Left lung (tissue), 10 donors: Measurements from ENCODE around the gene PAQR8. TPM values are rescaled to one million over a fixed set of nuclear protein-coding genes. Genes with fewer than 3 reads are reported as not detected.
A peak's percentile ranks its signal among the peaks of the same experiment; 100 is the strongest.

ENCODE experiments used
- ATAC-seq: fragments of 200-7000 bp; cut with Tn5 transposase; one replicate; pipeline ENCODE4 v1.9.1; 2020; ENCODE audit warnings: moderate library complexity
- DNase-seq, 4 donors: peaks; one replicate each; pipeline ENCODE4 v3.0.0-alpha.2; 2013 to 2020
- H3K27ac ChIP-seq, 2 donors: fragments of 200-600 bp; sonication (generic) in 1 of 2; one replicate each; pipeline versions ENCODE4 v1.5.0 to v1.8.0; 2020 to 2021
- H3K27me3 ChIP-seq, 2 donors: fragments of 200-600 bp; sonication (generic) in 1 of 2; one replicate each; pipeline versions ENCODE4 v1.5.0 to v1.8.0; 2020 to 2021
- H3K36me3 ChIP-seq, 2 donors: fragments of 200-600 bp; sonication (generic) in 1 of 2; one replicate each; pipeline versions ENCODE4 v1.5.0 to v1.8.0; 2020 to 2021
- H3K4me1 ChIP-seq, 2 donors: fragments of 200-600 bp; one replicate each; pipeline ENCODE4 v1.8.0; 2021
- H3K4me3 ChIP-seq, 2 donors: fragments of 200-600 bp; sonication (generic) in 1 of 2; one replicate each; pipeline versions ENCODE4 v1.5.0 to v1.8.0; 2020 to 2021; ENCODE audit warnings: mild to moderate bottlenecking in 1 of 2
- H3K9me3 ChIP-seq, 2 donors: fragments of 200-600 bp; sonication (generic) in 1 of 2; one replicate each; pipeline versions ENCODE4 v1.5.0 to v1.8.0; 2020 to 2021
- CTCF ChIP-seq, 2 donors: fragments of 200-600 bp; sonication (generic) in 1 of 2; IDR thresholded peaks; one replicate each; pipeline versions ENCODE4 v1.5.0 to v1.8.0; 2021; ENCODE audit warnings: antibody characterized with exemption in 2 of 2
- intact Hi-C, 2 donors: fragments of 100-400 bp; cut with DNase I; formaldehyde crosslinking; loops; one replicate each; pipeline versions ENCODE4 v1.11.2 to v1.14.2; 2022
- polyA plus RNA-seq, 6 donors: library from polyadenylated mRNA; unstranded; fragments of 120-200 nt; gene quantifications; one replicate each; pipeline ENCODE4 v1.2.1, GENCODE V29; 2013; ENCODE audit not compliant: insufficient read length in 6 of 6
- total RNA-seq, 2 donors: library from RNA; stranded (reverse); fragmentation: NEBNext Ultra II Directional; extraction: Animal tissue kit (Norgen Biotek cat#: 25700); gene quantifications; one replicate each; pipeline ENCODE4 v1.2.1, GENCODE V29; 2021
- donor health status: DM: no; HTN: yes; CAD: no.
- donor health status: DM: no; HTN: no; CAD: no.

The PAQR8 gene
- total and polyA plus RNA-seq, 8 donors: 9.3 to 22.9 (median 16.6) TPM

DNA sequence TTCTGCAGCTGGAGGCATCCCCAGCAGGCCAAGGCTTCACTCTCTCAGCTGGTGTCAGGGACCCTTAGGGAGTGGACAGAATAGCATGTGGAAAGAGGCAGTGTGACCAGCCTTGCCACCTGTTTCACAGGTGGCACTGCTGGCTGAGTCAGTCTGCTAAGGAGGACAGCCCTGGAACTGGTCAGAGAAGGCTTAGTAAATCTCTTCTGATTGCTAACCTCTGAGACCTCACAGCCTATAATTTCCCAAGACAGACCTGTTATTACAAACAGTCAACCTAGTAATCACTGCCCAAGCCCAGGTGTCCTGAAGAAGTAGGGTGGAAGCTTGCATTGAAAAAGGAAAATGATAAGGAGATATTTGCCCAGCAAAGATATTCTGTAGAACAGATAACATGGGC lies 26.4 kb upstream of the PAQR8 start:
- H3K27me3 ChIP-seq: no peaks in the 10 kb centered on the region
- ATAC-seq (peak; percentile 34), DNase-seq (no peak)
- no peak overlapping the region for H3K4me3 ChIP-seq
- peaks cover 0 to 17% of the 10 kb centered on the region in 2 donors for H3K4me1 ChIP-seq
- H3K27ac ChIP-seq: no peak overlapping the region
- no peaks in the 10 kb centered on the region for H3K36me3 ChIP-seq
- H3K9me3 ChIP-seq: no peaks in the 10 kb centered on the region
- no peak for TF ChIP-seq CTCF (IDR thresholded peaks at IDR 0.05)
- intact Hi-C loops: no loop called here

GRCh38 chr6:52336919-52337561 lies 24.9 kb upstream of the PAQR8 start:
- intact Hi-C loops: no loop called here
- Histone ChIP-seq H3K27me3 (no peaks in the 10 kb centered on the region), H3K27ac (no peak overlapping the region), H3K4me3 (no peak overlapping the region), H3K36me3 (no peaks in the 10 kb centered on the region), H3K9me3 (no peaks in the 10 kb centered on the region), H3K4me1 (peaks cover 0 to 12% of the 10 kb centered on the region in 2 donors)
- no peak for TF ChIP-seq CTCF (IDR thresholded peaks at IDR 0.05)
- ATAC-seq: no peak
- no peak for DNase-seq

DNA sequence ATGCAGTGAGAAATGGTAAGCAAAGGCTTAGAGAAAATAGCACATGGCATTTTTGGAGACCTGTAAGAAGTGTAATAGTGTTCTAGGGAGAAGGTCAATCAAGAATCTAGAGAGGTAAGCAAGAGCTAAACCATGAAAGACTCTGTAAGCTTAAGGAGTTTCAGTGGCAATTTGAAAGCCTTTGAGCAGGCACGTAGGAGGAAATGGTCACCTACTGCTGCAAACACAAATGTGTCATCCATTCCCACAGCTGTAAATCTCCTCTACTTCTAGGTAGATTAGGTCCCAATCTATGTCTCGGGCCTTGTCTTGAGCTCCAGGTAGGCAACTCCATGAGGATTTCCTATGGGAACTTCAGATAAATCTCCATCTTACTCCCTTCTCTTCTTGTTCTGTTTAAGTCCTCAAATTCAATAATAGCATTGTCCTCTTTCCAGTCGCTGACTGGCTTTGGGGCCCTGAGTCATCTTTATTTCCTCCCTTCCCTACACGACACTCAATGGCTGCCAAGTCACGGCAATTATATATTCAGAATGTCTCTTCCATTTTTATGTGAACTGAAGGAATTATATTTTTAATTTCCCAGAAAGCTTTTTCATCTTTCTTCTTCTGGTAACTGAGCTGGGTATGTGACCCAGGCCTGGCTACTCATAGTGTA lies 24.2 kb upstream of the PAQR8 start:
- Histone ChIP-seq H3K4me1 (peaks cover 0 to 14% of the 10 kb centered on the region in 2 donors), H3K4me3 (no peak overlapping the region), H3K9me3 (no peaks in the 10 kb centered on the region), H3K36me3 (no peaks in the 10 kb centered on the region), H3K27ac (no peak overlapping the region), H3K27me3 (no peaks in the 10 kb centered on the region)
- DNase-seq: no peak
- intact Hi-C loops: no loop called here
- no peak for TF ChIP-seq CTCF (IDR thresholded peaks at IDR 0.05)
- ATAC-seq: no peak

- Histone ChIP-seq H3K4me3 (no peak overlapping the region), H3K27me3 (no peaks in the 10 kb centered on the region), H3K27ac (no peak overlapping the region), H3K9me3 (no peaks in the 10 kb centered on the region), H3K4me1 (peaks cover 0 to 5% of the 10 kb centered on the region in 2 donors), H3K36me3 (no peaks in the 10 kb centered on the region)
- ATAC-seq (no peak), DNase-seq (no peak)
- intact Hi-C loops: no loop called here
- TF ChIP-seq CTCF (IDR thresholded peaks at IDR 0.05): no peak
These were observed 21.4 kb upstream of the PAQR8 start for GRCh38 chr6:52340603-52340880.

- Histone ChIP-seq H3K9me3 (no peaks in the 10 kb centered on the region), H3K4me1 (peaks cover 0 to 5% of the 10 kb centered on the region in 2 donors), H3K4me3 (no peak overlapping the region), H3K36me3 (no peaks in the 10 kb centered on the region), H3K27ac (peak overlapping the region in 1 of 2 donors; percentile 43), H3K27me3 (no peaks in the 10 kb centered on the region)
- no peak for TF ChIP-seq CTCF (IDR thresholded peaks at IDR 0.05)
- intact Hi-C loops: no loop called here
- ATAC-seq: peak; percentile 31
- DNase-seq: no peak
These were observed 20.2 kb upstream of the PAQR8 start for GRCh38 chr6:52341561-52342260.
